H1 (cell line): Measurements from ENCODE around the gene ZNF646. TPM values are rescaled to one million over a fixed set of nuclear protein-coding genes. Genes with fewer than 3 reads are reported as not detected.

Experiments
- CEBPB ChIP-seq: IDR thresholded peaks from 2 replicates; pipeline ENCODE4 v1.6.1; 2012; ENCODE audit warnings: low read depth, low read length
- SIRT6 ChIP-seq: IDR thresholded peaks from one replicate; pipeline ENCODE4 v1.7.1; 2012; ENCODE audit warnings: low read length, inconsistent platforms
- polyA plus RNA-seq, 7 experiments: library from polyadenylated mRNA; depleted of rRNA in 3 of 7; stranded (reverse) in 5 of 7; unstranded in 2 of 7; fragments of >200 nt in 5 of 7; fragments of 200-250 nt in 2 of 7; gene quantifications; 1 replicate in 5 of 7; 2 replicates in 1 of 7; 4 replicates in 1 of 7; pipeline versions ENCODE4 v1.2.1 to v1.2.3, GENCODE V29; 2011 to 2013; ENCODE audit warnings: missing spikeins in 2 of 7, mixed read lengths in 2 of 7
- total RNA-seq: library from RNA; stranded (reverse); fragmentation: NEBNext Ultra II Directional; extraction: Animal tissue kit (Norgen Biotek cat#: 25700); gene quantifications from 2 replicates; pipeline ENCODE4 v1.2.1, GENCODE V29; 2021
- TF ChIP-seq, protein P1 (sequence below): fragments of 300-600 bp; sonication (generic); IDR thresholded peaks from 2 replicates; pipeline ENCODE4 v1.7.1; 2012; ENCODE audit warnings: low read length, moderate library complexity, mild to moderate bottlenecking, inconsistent platforms; ENCODE audit not compliant: insufficient replicate concordance

ZNF646 gene
- total and polyA plus RNA-seq, 2 of the 8 experiments (the other 6 are each of a cell fraction or from before 2014, with no cell fraction given) = 6.5 to 25.0 TPM

DNA sequence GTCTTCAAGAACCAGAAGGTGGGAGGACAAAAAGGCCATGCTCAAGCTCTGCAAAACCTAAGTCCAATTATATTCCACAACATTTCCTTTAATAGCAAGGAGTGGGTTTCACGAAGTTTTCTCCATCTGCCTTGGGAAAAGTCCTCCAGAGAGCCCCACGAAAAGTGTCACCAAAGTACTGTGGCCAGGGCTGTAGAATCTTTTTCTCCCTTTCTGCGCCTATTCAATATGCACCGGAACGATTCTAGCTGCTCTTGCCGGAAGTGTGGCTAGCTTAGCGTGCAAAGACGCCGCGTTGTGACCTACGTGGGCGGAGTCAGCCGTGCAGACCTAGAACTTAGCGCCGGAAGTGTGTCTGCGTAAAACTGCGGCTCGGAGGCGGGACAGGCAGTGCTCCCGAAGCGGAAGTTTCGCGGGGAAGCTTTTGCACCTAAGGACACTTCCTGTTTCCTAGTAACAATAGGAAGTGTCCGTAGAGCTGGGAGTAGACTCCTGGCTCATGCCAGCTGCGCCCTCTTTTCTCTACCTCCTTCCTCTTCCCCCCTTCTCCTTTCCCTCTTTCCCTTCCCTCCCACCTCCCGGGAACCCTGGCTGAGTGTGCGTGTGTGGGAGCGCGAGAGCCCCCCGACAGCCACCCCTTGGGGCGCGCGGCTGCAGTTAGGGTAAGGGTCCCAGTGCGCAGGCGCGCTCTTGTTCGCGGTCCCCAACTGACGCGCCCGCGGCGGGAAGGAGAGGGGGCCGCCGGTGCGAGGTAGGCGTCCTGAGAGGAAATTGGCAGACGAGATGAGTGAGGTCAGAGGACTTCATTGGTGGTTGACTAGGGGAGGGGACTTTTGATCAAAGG is at the start of gene ZNF646, which contains the start of gene ZNF668 (continued):
- TF ChIP-seq, protein P1, sequence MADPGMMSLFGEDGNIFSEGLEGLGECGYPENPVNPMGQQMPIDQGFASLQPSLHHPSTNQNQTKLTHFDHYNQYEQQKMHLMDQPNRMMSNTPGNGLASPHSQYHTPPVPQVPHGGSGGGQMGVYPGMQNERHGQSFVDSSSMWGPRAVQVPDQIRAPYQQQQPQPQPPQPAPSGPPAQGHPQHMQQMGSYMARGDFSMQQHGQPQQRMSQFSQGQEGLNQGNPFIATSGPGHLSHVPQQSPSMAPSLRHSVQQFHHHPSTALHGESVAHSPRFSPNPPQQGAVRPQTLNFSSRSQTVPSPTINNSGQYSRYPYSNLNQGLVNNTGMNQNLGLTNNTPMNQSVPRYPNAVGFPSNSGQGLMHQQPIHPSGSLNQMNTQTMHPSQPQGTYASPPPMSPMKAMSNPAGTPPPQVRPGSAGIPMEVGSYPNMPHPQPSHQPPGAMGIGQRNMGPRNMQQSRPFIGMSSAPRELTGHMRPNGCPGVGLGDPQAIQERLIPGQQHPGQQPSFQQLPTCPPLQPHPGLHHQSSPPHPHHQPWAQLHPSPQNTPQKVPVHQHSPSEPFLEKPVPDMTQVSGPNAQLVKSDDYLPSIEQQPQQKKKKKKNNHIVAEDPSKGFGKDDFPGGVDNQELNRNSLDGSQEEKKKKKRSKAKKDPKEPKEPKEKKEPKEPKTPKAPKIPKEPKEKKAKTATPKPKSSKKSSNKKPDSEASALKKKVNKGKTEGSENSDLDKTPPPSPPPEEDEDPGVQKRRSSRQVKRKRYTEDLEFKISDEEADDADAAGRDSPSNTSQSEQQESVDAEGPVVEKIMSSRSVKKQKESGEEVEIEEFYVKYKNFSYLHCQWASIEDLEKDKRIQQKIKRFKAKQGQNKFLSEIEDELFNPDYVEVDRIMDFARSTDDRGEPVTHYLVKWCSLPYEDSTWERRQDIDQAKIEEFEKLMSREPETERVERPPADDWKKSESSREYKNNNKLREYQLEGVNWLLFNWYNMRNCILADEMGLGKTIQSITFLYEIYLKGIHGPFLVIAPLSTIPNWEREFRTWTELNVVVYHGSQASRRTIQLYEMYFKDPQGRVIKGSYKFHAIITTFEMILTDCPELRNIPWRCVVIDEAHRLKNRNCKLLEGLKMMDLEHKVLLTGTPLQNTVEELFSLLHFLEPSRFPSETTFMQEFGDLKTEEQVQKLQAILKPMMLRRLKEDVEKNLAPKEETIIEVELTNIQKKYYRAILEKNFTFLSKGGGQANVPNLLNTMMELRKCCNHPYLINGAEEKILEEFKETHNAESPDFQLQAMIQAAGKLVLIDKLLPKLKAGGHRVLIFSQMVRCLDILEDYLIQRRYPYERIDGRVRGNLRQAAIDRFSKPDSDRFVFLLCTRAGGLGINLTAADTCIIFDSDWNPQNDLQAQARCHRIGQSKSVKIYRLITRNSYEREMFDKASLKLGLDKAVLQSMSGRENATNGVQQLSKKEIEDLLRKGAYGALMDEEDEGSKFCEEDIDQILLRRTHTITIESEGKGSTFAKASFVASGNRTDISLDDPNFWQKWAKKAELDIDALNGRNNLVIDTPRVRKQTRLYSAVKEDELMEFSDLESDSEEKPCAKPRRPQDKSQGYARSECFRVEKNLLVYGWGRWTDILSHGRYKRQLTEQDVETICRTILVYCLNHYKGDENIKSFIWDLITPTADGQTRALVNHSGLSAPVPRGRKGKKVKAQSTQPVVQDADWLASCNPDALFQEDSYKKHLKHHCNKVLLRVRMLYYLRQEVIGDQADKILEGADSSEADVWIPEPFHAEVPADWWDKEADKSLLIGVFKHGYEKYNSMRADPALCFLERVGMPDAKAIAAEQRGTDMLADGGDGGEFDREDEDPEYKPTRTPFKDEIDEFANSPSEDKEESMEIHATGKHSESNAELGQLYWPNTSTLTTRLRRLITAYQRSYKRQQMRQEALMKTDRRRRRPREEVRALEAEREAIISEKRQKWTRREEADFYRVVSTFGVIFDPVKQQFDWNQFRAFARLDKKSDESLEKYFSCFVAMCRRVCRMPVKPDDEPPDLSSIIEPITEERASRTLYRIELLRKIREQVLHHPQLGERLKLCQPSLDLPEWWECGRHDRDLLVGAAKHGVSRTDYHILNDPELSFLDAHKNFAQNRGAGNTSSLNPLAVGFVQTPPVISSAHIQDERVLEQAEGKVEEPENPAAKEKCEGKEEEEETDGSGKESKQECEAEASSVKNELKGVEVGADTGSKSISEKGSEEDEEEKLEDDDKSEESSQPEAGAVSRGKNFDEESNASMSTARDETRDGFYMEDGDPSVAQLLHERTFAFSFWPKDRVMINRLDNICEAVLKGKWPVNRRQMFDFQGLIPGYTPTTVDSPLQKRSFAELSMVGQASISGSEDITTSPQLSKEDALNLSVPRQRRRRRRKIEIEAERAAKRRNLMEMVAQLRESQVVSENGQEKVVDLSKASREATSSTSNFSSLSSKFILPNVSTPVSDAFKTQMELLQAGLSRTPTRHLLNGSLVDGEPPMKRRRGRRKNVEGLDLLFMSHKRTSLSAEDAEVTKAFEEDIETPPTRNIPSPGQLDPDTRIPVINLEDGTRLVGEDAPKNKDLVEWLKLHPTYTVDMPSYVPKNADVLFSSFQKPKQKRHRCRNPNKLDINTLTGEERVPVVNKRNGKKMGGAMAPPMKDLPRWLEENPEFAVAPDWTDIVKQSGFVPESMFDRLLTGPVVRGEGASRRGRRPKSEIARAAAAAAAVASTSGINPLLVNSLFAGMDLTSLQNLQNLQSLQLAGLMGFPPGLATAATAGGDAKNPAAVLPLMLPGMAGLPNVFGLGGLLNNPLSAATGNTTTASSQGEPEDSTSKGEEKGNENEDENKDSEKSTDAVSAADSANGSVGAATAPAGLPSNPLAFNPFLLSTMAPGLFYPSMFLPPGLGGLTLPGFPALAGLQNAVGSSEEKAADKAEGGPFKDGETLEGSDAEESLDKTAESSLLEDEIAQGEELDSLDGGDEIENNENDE = no peak
- no peak for TF ChIP-seq CEBPB
- no peak for TF ChIP-seq SIRT6
- TF ChIP-seq, all 59 proteins: peak for 19
